ENCODE results near the gene GLRX.

Gene GLRX

DNA sequence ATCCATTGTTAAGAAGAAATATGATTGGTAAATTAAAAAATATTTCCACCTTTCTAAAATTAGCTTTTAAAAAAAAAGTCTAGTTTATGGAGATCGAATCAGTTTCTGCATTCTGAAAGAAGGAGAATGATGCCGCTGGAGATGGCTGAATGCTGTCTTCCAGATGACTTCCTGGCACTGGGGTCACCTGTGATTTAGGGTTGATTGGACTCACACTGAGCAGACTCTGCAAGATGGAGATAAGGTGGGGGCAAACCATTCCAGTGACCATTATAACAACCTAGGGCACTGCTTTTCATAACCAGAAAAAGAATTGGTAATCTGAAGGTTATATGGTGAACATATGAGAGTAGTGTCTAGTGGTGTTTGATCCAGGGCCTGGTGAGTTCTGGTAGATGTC is 50.6 kb downstream of the GLRX start:
- no peak for DNase-seq (ENCODE audit: low read depth)
- no peak for TF ChIP-seq CTCF (conservative IDR thresholded peaks at IDR 0.05; ENCODE audit: low read length)
- H3K4me3 ChIP-seq (ENCODE audit: low read length): no peak overlapping the region

GRCh38 chr5:95770830-95771708 is 51.5 kb downstream of the GLRX start:
- no peak overlapping the region for H3K4me3 ChIP-seq (ENCODE audit: low read length)
- no peak for DNase-seq (ENCODE audit: low read depth)
- no peak for TF ChIP-seq CTCF (conservative IDR thresholded peaks at IDR 0.05; ENCODE audit: low read length)

DNA sequence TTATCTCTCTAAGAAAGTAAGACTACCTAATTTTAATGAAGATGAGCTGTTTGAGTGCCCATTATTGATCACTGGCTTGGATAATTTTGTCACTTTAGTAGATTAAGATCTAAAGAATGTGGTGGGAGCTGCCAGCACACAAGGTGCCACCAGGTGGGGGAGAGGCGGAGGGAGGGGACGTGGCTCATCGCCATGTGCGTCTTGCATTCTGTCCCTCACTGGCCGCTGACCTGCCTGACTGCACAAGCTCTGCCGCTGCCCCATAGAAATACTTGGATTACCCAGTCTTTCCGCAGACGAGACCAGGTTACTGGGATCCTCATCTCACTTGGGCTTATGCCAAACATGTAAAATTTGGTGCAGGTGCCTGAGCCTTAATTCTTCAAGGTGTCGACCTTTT is 53.8 kb downstream of the GLRX start:
- no peak overlapping the region for H3K4me3 ChIP-seq (ENCODE audit: low read length)
- no peak for TF ChIP-seq CTCF (conservative IDR thresholded peaks at IDR 0.05; ENCODE audit: low read length)
- DNase-seq (ENCODE audit: low read depth): no peak

- no peak for TF ChIP-seq CTCF (conservative IDR thresholded peaks at IDR 0.05; ENCODE audit: low read length)
- no peak overlapping the region for H3K4me3 ChIP-seq (ENCODE audit: low read length)
- no peak for DNase-seq (ENCODE audit: low read depth)
Measured at GRCh38 chr5:95763941-95764340, 58.6 kb downstream of the GLRX start.
